NCI-H446 (cell line): ENCODE measurements around the gene IFT88.

Experiments
- DNase-seq, 2 experiments: peaks; one replicate each; lab custom pipeline; 2025; lab: John Stamatoyannopoulos, UW

IFT88 gene

GRCh38 chr13:20565115-20565736, 1.7 kb upstream of the IFT88 start:
- no peak for DNase-seq

DNA sequence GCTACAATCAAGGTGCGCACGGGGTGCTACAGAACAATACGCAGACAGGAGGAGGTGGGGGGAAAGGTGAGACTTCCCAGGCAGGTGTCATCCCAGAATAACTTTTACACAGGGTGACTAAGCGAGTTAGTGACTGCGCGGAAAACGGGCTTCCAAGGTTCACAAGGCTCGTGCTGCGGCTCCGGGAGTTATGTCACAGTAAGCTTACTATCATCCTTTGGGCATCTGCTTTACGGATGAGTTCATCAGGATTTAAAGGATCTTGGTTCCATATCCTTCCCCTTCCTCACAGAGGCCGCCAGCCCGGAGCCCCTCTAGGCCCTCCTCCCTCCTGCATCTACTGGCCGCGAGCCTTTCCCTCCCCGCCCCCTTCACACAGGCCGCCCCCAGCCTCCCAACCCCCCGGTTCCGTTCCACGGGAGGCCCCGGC, 474 bp upstream of the IFT88 start:
- DNase-seq: peak in 1 of 2 experiments; percentile 50

GRCh38 chr13:20567881-20568528, 1.0 kb downstream of the IFT88 start:
- no peak for DNase-seq

- DNase-seq: no peak
Observed at GRCh38 chr13:20570517-20570916, 3.6 kb downstream of the IFT88 start.

GRCh38 chr13:20571676-20572075, 4.7 kb downstream of the IFT88 start:
- DNase-seq: no peak

DNA sequence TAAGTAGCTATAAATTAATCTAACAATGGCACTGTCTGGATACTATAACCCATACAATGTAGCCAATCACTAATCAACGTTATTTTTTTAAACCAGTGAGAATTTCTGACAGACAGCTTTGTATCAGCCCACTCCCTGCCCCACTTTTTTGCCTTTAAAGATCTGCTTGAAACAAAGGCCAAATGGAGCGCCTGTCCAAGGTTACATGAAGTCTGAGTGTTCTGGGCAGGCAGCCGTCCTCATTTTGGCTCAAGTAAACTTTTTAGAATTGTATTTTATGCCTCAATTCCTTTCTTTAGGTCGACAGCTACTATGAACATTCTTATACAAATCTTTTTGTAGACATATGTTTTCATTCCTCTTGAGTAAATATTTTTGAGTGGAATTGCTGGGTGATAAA, 6.2 kb downstream of the IFT88 start:
- DNase-seq: no peak

DNA sequence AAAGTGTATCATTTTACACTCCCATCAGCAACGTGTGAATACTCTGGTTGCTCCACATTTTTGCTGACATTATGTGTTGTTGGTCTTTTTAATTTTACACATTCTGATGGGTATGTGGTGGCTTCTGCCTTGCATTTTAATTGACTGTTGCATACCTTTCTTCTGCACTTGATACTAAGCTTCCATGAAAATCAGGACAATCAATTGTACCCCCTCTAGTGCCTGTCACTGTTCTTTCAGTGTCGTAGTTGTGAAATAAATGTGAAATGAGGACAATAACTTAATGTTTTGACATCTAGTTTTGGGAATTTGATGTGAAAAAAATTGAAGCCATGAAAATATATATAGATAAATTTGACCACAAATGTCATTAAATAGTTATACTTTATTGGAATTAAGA, 6.7 kb downstream of the IFT88 start:
- no peak for DNase-seq

- DNase-seq: no peak
Observed at GRCh38 chr13:20579191-20579590, 12.2 kb downstream of the IFT88 start.

- DNase-seq: no peak
Observed at GRCh38 chr13:20580257-20580656, 13.3 kb downstream of the IFT88 start.

- no peak for DNase-seq
Observed at GRCh38 chr13:20582026-20582425, 15.1 kb downstream of the IFT88 start.

DNA sequence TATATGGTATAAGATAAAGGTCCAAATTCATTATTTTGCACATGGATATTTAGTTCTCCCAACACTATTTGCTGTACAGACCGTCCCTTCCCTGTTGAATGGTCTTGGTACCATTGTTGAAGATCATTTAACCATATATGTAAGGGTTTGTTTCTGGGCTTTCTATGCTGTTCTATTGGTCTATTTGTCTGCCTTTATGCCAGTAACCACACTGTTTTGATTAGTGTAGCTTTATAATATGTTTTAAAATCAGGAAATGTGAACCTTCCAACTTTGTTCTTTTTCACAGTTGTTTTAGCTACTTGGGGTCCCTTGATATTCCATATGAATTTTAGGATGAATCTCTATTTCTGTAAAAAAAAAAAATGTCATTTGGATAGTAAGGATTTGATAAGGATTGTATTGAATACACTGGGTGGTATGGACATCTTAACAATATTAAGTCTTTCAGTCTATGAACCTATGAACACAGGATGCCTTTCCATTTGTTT, 16.9 kb downstream of the IFT88 start:
- DNase-seq: no peak

GRCh38 chr13:20585371-20585770, 18.4 kb downstream of the IFT88 start:
- no peak for DNase-seq

DNA sequence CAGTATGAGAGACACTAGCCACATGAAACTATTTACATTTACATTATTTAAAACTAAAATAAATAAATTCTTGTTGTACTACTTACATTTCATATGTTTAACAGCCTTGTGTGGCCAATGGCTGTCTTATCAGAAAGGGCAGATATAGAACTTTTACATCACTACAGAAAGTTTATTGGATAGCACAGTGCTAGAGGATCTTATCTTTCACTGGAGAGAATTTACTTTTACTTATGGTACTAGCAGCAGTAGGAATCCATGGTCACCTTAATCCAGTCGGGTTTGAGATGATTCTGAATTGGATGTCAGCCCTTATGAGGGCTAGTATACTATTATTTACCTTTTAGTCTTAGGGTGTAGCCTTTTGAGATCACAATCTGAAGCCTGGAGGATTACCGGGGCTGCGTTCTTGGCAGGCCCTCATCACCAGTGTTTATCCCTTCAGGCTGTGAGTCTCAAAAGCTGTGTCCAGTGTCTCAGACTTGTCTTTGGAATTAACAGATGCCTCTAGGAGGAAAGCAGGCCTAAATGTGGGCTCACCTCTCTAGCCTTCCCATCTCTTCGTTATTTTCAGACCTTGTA, 21.7 kb downstream of the IFT88 start:
- DNase-seq: no peak

- no peak for DNase-seq
Observed at GRCh38 chr13:20590561-20590960, 23.6 kb downstream of the IFT88 start.

- no peak for DNase-seq
Observed at GRCh38 chr13:20592606-20593005, 25.6 kb downstream of the IFT88 start.

- DNase-seq: no peak
Observed at GRCh38 chr13:20594280-20594679, 27.3 kb downstream of the IFT88 start.

- no peak for DNase-seq
Observed at GRCh38 chr13:20607015-20607414, 40.1 kb downstream of the IFT88 start.

GRCh38 chr13:20608438-20609020, 41.6 kb downstream of the IFT88 start:
- no peak for DNase-seq

DNA sequence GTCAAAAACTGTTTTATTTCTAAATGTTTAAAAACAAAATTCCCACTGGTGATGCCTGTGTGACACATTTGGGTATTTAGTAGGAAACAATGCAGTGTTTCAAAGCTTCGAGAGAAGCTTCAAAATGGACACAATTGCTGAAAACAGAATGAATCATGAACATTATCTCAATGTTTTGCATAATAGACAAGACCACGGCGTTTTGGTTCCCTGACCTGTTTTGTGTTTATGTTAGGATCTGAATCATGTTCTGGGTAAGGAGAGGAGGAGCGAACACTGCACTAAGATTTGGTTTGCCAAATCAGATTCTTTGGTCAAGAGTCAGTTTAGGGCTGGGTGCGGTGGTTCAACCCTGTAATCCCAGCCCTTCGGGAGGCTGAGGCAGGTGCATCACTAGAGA, 42.2 kb downstream of the IFT88 start:
- no peak for DNase-seq

- no peak for DNase-seq
Observed at GRCh38 chr13:20610006-20610405, 43.0 kb downstream of the IFT88 start.

DNA sequence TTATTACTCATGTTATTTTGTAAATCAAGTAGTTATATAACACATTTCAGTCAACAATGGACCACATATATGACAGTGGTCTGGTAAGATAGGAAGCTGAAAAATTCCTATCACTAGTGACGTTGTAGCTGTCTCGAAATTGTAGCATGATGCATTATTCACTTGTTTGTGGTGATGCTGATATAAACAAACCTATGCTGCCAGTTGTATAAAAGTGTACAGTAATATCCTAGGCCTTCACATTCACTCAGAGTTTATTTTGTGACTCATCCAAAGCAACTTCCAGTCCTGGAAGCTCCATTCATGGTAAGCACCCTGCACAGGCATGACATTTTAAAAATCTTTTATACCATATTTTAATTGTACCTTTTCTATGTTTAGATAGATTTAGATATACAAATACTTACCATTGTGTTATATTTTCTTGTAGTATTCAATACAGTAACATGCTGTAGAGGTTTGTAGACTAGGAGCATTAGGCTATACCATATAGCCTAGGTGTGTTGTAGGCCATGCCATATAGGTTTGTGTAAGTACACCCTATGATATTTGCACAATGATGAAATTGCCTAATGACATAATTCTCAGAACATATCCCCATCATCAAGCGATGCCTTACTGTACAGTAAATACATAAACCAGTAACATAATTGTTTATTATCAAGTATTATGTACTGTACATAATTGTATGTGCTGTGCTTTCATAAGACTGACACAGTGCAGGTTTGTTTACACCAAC, 49.3 kb downstream of the IFT88 start:
- no peak for DNase-seq

DNA sequence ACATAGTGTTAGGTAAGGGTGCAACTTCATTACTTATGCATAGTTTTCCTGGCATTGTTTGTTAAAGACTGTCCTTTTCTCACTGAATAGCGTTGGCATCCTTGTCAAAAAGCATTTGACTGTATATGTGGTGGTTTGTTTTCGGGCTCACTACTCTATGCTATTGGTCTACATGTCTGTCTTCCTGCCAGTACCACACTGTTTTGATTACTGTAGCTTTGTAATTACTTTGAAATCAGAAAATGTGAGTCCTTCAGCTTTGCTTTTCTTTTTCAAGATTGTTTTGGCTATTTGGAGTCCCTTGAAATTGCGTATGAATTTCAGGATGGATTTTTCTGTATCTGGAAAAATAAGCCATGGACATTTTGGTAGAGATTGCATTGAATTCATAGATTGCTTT, 56.0 kb downstream of the IFT88 start:
- DNase-seq: no peak
